Measurements from ENCODE around the gene TMEM72.

TMEM72 gene

DNA sequence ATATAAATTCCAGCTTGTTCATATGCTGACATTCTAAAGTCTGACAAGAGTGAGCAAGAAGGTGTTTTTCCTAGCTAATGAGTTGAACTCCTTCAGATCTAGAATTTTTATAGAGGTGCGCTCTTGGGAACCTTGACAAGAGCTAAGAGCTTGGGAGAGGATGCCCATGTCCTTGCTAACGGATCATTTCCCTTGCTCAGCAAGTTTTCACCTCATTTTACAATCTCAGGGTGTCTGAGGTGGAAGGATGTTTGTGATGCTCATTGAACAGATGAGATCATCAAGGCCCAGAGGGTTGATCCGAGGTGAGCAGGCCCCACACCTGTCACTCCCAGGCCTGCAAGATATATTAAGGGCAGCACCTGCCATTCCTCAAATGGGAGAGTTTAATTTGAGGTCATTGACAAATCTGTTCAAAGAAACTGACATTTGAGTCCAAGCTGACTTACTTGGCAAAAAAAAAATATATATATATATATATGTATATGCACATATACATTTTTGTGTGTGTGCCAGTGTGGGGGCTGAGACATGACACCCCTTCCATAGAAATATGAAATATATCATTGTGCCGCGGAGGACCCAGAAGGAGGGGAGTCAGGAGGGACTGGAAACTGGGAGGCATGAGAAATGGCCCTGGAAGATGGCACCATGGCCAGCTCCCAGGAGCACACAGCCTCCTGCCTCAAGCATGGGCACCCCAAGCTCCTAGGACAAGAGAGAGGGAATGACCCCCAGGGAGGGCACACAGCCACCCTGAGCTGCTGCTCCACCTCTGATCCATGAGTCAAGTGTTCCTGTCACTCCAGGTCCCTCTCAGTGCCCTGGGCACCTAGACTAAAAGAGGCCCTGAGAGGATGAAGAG is 17.3 kb upstream of the TMEM72 start:
- no peaks in the 10 kb centered on the region for H4K20me1 ChIP-seq (ENCODE audit: insufficient read depth, low read length, poor library complexity, severe bottlenecking)
- no peaks in the 10 kb centered on the region for H3F3A ChIP-seq (ENCODE audit: low read depth)
- H3K27me3 ChIP-seq (ENCODE audit: insufficient read depth, low read length, poor library complexity, severe bottlenecking), result no peaks in the 10 kb centered on the region
- no peak overlapping the region for H3K4me3 ChIP-seq (ENCODE audit: low read length, poor library complexity, severe bottlenecking)
- TF ChIP-seq, protein P1, sequence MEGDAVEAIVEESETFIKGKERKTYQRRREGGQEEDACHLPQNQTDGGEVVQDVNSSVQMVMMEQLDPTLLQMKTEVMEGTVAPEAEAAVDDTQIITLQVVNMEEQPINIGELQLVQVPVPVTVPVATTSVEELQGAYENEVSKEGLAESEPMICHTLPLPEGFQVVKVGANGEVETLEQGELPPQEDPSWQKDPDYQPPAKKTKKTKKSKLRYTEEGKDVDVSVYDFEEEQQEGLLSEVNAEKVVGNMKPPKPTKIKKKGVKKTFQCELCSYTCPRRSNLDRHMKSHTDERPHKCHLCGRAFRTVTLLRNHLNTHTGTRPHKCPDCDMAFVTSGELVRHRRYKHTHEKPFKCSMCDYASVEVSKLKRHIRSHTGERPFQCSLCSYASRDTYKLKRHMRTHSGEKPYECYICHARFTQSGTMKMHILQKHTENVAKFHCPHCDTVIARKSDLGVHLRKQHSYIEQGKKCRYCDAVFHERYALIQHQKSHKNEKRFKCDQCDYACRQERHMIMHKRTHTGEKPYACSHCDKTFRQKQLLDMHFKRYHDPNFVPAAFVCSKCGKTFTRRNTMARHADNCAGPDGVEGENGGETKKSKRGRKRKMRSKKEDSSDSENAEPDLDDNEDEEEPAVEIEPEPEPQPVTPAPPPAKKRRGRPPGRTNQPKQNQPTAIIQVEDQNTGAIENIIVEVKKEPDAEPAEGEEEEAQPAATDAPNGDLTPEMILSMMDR (conservative IDR thresholded peaks at IDR 0.05; ENCODE audit: low read length), result no peak
- no peak for TF ChIP-seq EZH2phosphoT487 (IDR thresholded peaks at IDR 0.05; ENCODE audit: borderline replicate concordance)
- peaks cover 8% of the 10 kb centered on the region for H3K4me1 ChIP-seq (ENCODE audit: insufficient read depth, low read length, poor library complexity, severe bottlenecking)
- H2AFZ ChIP-seq (ENCODE audit: low read length), result no peak overlapping the region
- no peaks in the 10 kb centered on the region for H3K79me2 ChIP-seq (ENCODE audit: insufficient read depth, low read length)
- H3K9ac ChIP-seq (ENCODE audit: low read depth, low read length, poor library complexity, severe bottlenecking), result no peak overlapping the region
- no peaks in the 10 kb centered on the region for H3K9me3 ChIP-seq (ENCODE audit: insufficient read depth, low read depth, low read length)
- H3K9me2 ChIP-seq (replicated peaks; ENCODE audit: low read depth, low read length), result no peaks in the 10 kb centered on the region
- H3K4me2 ChIP-seq (ENCODE audit: low read depth, low read length, poor library complexity, severe bottlenecking), result no peak overlapping the region
- no peaks in the 10 kb centered on the region for H3K36me3 ChIP-seq (ENCODE audit: insufficient read depth, low read length)

DNA sequence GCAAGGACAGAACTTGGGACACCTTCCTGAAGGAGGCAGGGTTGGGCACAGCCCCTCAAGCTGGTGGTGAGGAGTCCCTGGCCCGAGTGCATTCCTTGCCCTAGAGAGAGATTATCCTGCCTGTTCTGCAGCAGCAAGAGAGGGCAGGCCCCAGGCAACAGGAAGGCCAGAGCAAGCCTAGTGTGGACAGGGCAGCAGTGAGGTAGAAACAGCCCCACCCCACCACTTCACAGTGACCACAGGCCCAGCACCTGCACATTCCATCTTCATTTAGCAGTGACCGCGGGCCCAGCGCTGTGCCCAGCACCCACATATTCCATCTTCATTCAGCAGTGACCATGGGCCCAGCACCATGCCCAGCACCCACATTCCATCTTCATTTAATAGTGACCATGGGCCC is 16.4 kb upstream of the TMEM72 start:
- H3K79me2 ChIP-seq (ENCODE audit: insufficient read depth, low read length), result no peaks in the 10 kb centered on the region
- no peaks in the 10 kb centered on the region for H3K9me3 ChIP-seq (ENCODE audit: insufficient read depth, low read depth, low read length)
- no peaks in the 10 kb centered on the region for H3F3A ChIP-seq (ENCODE audit: low read depth)
- no peak overlapping the region for H3K9ac ChIP-seq (ENCODE audit: low read depth, low read length, poor library complexity, severe bottlenecking)
- no peaks in the 10 kb centered on the region for H3K9me2 ChIP-seq (replicated peaks; ENCODE audit: low read depth, low read length)
- H3K4me3 ChIP-seq (ENCODE audit: low read length, poor library complexity, severe bottlenecking), result no peak overlapping the region
- H3K27me3 ChIP-seq (ENCODE audit: insufficient read depth, low read length, poor library complexity, severe bottlenecking), result no peaks in the 10 kb centered on the region
- no peak overlapping the region for H2AFZ ChIP-seq (ENCODE audit: low read length)
- H3K36me3 ChIP-seq (ENCODE audit: insufficient read depth, low read length), result no peaks in the 10 kb centered on the region
- TF ChIP-seq EZH2phosphoT487 (IDR thresholded peaks at IDR 0.05; ENCODE audit: borderline replicate concordance), result no peak
- TF ChIP-seq, protein P1 (conservative IDR thresholded peaks at IDR 0.05; ENCODE audit: low read length), result no peak
- no peaks in the 10 kb centered on the region for H4K20me1 ChIP-seq (ENCODE audit: insufficient read depth, low read length, poor library complexity, severe bottlenecking)
- peaks cover 12% of the 10 kb centered on the region for H3K4me1 ChIP-seq (ENCODE audit: insufficient read depth, low read length, poor library complexity, severe bottlenecking)
- H3K4me2 ChIP-seq (ENCODE audit: low read depth, low read length, poor library complexity, severe bottlenecking), result no peak overlapping the region

DNA sequence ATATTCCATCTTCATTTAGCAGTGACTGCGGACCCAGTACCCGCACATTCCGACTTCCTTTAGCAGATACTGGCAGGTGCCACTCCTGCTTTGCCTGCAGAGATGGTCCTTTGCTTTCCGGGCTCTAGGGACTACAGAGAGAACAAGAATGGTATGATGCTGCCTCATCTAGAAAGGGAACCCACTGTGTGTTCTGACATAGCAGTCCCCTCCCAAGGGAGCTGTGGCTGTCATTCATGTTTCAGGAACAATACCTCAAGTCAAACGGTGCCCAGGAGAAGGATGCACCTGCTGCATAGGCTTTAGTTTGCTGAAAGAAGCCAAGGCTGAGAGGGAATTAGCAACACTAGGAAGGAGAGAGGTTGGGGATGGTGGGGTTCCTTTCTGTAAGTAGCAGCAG is 15.9 kb upstream of the TMEM72 start:
- no peak overlapping the region for H3K4me2 ChIP-seq (ENCODE audit: low read depth, low read length, poor library complexity, severe bottlenecking)
- no peaks in the 10 kb centered on the region for H3K9me3 ChIP-seq (ENCODE audit: insufficient read depth, low read depth, low read length)
- no peak overlapping the region for H3K4me3 ChIP-seq (ENCODE audit: low read length, poor library complexity, severe bottlenecking)
- H3F3A ChIP-seq (ENCODE audit: low read depth), result no peaks in the 10 kb centered on the region
- H3K9me2 ChIP-seq (replicated peaks; ENCODE audit: low read depth, low read length), result no peaks in the 10 kb centered on the region
- H3K36me3 ChIP-seq (ENCODE audit: insufficient read depth, low read length), result no peaks in the 10 kb centered on the region
- H2AFZ ChIP-seq (ENCODE audit: low read length), result no peak overlapping the region
- H3K4me1 ChIP-seq (ENCODE audit: insufficient read depth, low read length, poor library complexity, severe bottlenecking), result peaks cover 12% of the 10 kb centered on the region
- H3K79me2 ChIP-seq (ENCODE audit: insufficient read depth, low read length), result no peaks in the 10 kb centered on the region
- TF ChIP-seq, protein P1 (conservative IDR thresholded peaks at IDR 0.05; ENCODE audit: low read length), result no peak
- no peak for TF ChIP-seq EZH2phosphoT487 (IDR thresholded peaks at IDR 0.05; ENCODE audit: borderline replicate concordance)
- no peaks in the 10 kb centered on the region for H3K27me3 ChIP-seq (ENCODE audit: insufficient read depth, low read length, poor library complexity, severe bottlenecking)
- no peaks in the 10 kb centered on the region for H4K20me1 ChIP-seq (ENCODE audit: insufficient read depth, low read length, poor library complexity, severe bottlenecking)
- no peak overlapping the region for H3K9ac ChIP-seq (ENCODE audit: low read depth, low read length, poor library complexity, severe bottlenecking)
